MG63 (cell line): ENCODE measurements around the gene USP17L15. TPM values are rescaled to one million over a fixed set of nuclear protein-coding genes. Genes with fewer than 3 reads are reported as not detected.
"Not testable (repeated sequence)": the region's sequence is repeated elsewhere in the genome, so short reads cannot be mapped to it uniquely, and the experiment has no call there.

ENCODE experiments used
- DNase-seq: peaks from one replicate; pipeline ENCODE4 v3.0.0-alpha.2; 2020
- H3K27me3 ChIP-seq: fragments of 250-450 bp; sonication (Bioruptor Pico); 2 replicates; pipeline ENCODE4 v1.5.1; 2020; ENCODE audit warnings: mild to moderate bottlenecking, moderate library complexity
- H3K36me3 ChIP-seq: fragments of 250-450 bp; sonication (Bioruptor Pico); 2 replicates; pipeline ENCODE4 v1.5.1; 2020; ENCODE audit warnings: mild to moderate bottlenecking, moderate library complexity
- H3K4me3 ChIP-seq: fragments of 250-450 bp; sonication (Bioruptor Pico); 2 replicates; pipeline ENCODE4 v1.5.1; 2020; ENCODE audit warnings: mild to moderate bottlenecking, moderate library complexity
- H3K9me3 ChIP-seq: fragments of 250-450 bp; sonication (Bioruptor Pico); 2 replicates; pipeline ENCODE4 v1.5.1; 2020; ENCODE audit warnings: mild to moderate bottlenecking, moderate library complexity
- total RNA-seq: library from RNA; depleted of rRNA; stranded (reverse); fragments of >200 nt; shearing (Covaris generic); gene quantifications from 2 replicates; pipeline ENCODE4 v1.2.3, GENCODE V29; 2014; ENCODE audit warnings: low replicate concordance; rRNA removed

Gene USP17L15
- not detected in 2 replicates for total RNA-seq

GRCh38 chr4:9234085-9234484 lies at the start of gene USP17L15:
TSS of gene USP17L15 (plus strand) at chr4:9234385. CDS start at chr4:9234385, 0 bp downstream.
- DNase-seq, H3K27me3 ChIP-seq: not testable (repeated sequence)

GRCh38 chr4:9210357-9210756 lies 23.8 kb upstream of the USP17L15 start, which contains the start of gene USP17L10:
TSS of gene USP17L10 (plus strand) at chr4:9210657. CDS start at chr4:9210657, 0 bp downstream.
- not testable (repeated sequence) for H3K4me3 ChIP-seq, DNase-seq, H3K36me3 ChIP-seq, H3K9me3 ChIP-seq, H3K27me3 ChIP-seq

More at GRCh38 chr4:9234085-9234484, at the start of gene USP17L15:
- not testable (repeated sequence) for H3K36me3 ChIP-seq, H3K9me3 ChIP-seq, H3K4me3 ChIP-seq

- H3K4me3 ChIP-seq, H3K36me3 ChIP-seq, DNase-seq, H3K9me3 ChIP-seq, H3K27me3 ChIP-seq: not testable (repeated sequence)
Measured at GRCh38 chr4:9214701-9215100, 19.5 kb upstream of the USP17L15 start.

- H3K9me3 ChIP-seq, DNase-seq, H3K4me3 ChIP-seq, H3K27me3 ChIP-seq, H3K36me3 ChIP-seq: not testable (repeated sequence)
Measured at GRCh38 chr4:9215105-9215504, 19.1 kb upstream of the USP17L15 start, which contains the start of gene USP17L11. TSS of gene USP17L11 (plus strand) at chr4:9215405. CDS start at chr4:9215405, 0 bp downstream.

- not testable (repeated sequence) for H3K4me3 ChIP-seq, H3K36me3 ChIP-seq, H3K9me3 ChIP-seq, DNase-seq, H3K27me3 ChIP-seq
Measured at GRCh38 chr4:9219852-9220251, 14.3 kb upstream of the USP17L15 start, which contains the start of gene USP17L12. TSS of gene USP17L12 (plus strand) at chr4:9220152. CDS start at chr4:9220152, 0 bp downstream.

GRCh38 chr4:9224596-9224995 lies 9.6 kb upstream of the USP17L15 start, which contains the start of gene USP17L13:
TSS of gene USP17L13 (plus strand) at chr4:9224896. CDS start at chr4:9224896, 0 bp downstream.
- not testable (repeated sequence) for H3K4me3 ChIP-seq, H3K36me3 ChIP-seq, H3K27me3 ChIP-seq, DNase-seq, H3K9me3 ChIP-seq

- not testable (repeated sequence) for DNase-seq, H3K27me3 ChIP-seq, H3K9me3 ChIP-seq, H3K36me3 ChIP-seq, H3K4me3 ChIP-seq
Measured at GRCh38 chr4:9230249-9230648, 3.9 kb upstream of the USP17L15 start.

GRCh38 chr4:9238461-9238860 lies 4.3 kb downstream of the USP17L15 start:
- H3K27me3 ChIP-seq, DNase-seq, H3K36me3 ChIP-seq, H3K9me3 ChIP-seq, H3K4me3 ChIP-seq: not testable (repeated sequence)

GRCh38 chr4:9243579-9243978 lies 9.4 kb downstream of the USP17L15 start, which contains the start of gene USP17L17:
TSS of gene USP17L17 (plus strand) at chr4:9243879. CDS start at chr4:9243879, 0 bp downstream.
- H3K36me3 ChIP-seq, H3K9me3 ChIP-seq, DNase-seq, H3K4me3 ChIP-seq, H3K27me3 ChIP-seq: not testable (repeated sequence)

GRCh38 chr4:9247953-9248680 lies 13.9 kb downstream of the USP17L15 start, which contains the start of gene USP17L18:
TSS of gene USP17L18 (plus strand) at chr4:9248630. CDS start at chr4:9248630, 0 bp downstream.
- not testable (repeated sequence) for DNase-seq, H3K27me3 ChIP-seq, H3K9me3 ChIP-seq, H3K36me3 ChIP-seq, H3K4me3 ChIP-seq

- H3K36me3 ChIP-seq, H3K9me3 ChIP-seq, DNase-seq, H3K27me3 ChIP-seq, H3K4me3 ChIP-seq: not testable (repeated sequence)
Measured at GRCh38 chr4:9253078-9253477, 18.9 kb downstream of the USP17L15 start, which contains the start of gene USP17L19. TSS of gene USP17L19 (plus strand) at chr4:9253378. CDS start at chr4:9253378, 0 bp downstream.

GRCh38 chr4:9257824-9258223 lies 23.6 kb downstream of the USP17L15 start, which contains the start of gene USP17L20:
TSS of gene USP17L20 (plus strand) at chr4:9258124. CDS start at chr4:9258124, 0 bp downstream.
- H3K4me3 ChIP-seq, DNase-seq, H3K27me3 ChIP-seq: not testable (repeated sequence)

GRCh38 chr4:9262572-9262971 lies 28.4 kb downstream of the USP17L15 start, which contains the start of gene USP17L21:
TSS of gene USP17L21 (plus strand) at chr4:9262872. CDS start at chr4:9262872, 0 bp downstream.
- not testable (repeated sequence) for H3K36me3 ChIP-seq, H3K9me3 ChIP-seq, H3K27me3 ChIP-seq, H3K4me3 ChIP-seq, DNase-seq

More at GRCh38 chr4:9257824-9258223, 23.6 kb downstream of the USP17L15 start, which contains the start of gene USP17L20:
- not testable (repeated sequence) for H3K36me3 ChIP-seq, H3K9me3 ChIP-seq

GRCh38 chr4:9267319-9267718 lies 33.1 kb downstream of the USP17L15 start, which contains the start of gene USP17L22:
TSS of gene USP17L22 (plus strand) at chr4:9267619. CDS start at chr4:9267619, 0 bp downstream.
- not testable (repeated sequence) for H3K27me3 ChIP-seq

GRCh38 chr4:9271719-9272118 lies 37.5 kb downstream of the USP17L15 start:
- not testable (repeated sequence) for H3K27me3 ChIP-seq, H3K36me3 ChIP-seq, DNase-seq, H3K9me3 ChIP-seq, H3K4me3 ChIP-seq

More at GRCh38 chr4:9267319-9267718, 33.1 kb downstream of the USP17L15 start, which contains the start of gene USP17L22:
- DNase-seq, H3K4me3 ChIP-seq, H3K36me3 ChIP-seq, H3K9me3 ChIP-seq: not testable (repeated sequence)
